Kidney epithelial cell (primary cell): Measurements from ENCODE around the gene PSMC3. TPM values are rescaled to one million over a fixed set of nuclear protein-coding genes. Genes with fewer than 3 reads are reported as not detected.

ENCODE experiments used
- DNase-seq: peaks from one replicate; pipeline ENCODE4 v3.0.0-alpha.2; 2010; ENCODE audit warnings: low read depth
- H3K27me3 ChIP-seq: 2 replicates; pipeline ENCODE4 v1.6.0; 2011; ENCODE audit warnings: low read length; ENCODE audit not compliant: control insufficient read depth, insufficient read depth
- H3K36me3 ChIP-seq: 2 replicates; pipeline ENCODE4 v1.5.1; 2011; ENCODE audit warnings: low read length; ENCODE audit not compliant: control insufficient read depth, insufficient read depth
- H3K4me3 ChIP-seq: 2 replicates; pipeline ENCODE4 v1.5.1; 2011; ENCODE audit warnings: low read depth, mild to moderate bottlenecking, control low read depth, low read length
- CTCF ChIP-seq: IDR thresholded peaks from 2 replicates; pipeline ENCODE4 v1.5.1; 2011; ENCODE audit warnings: mild to moderate bottlenecking, moderate library complexity, low read length, control low read depth, inconsistent platforms; ENCODE audit not compliant: insufficient read depth, poor library complexity, severe bottlenecking
- total RNA-seq: library from RNA; depleted of rRNA; stranded (reverse); fragments of >200 nt; gene quantifications from 2 replicates; pipeline ENCODE4 v1.2.3, GENCODE V29; 2015

PSMC3 gene
- total RNA-seq, 1 donor from 2014 or later: 126 TPM

GRCh38 chr11:47387944-47388696 lies 38.1 kb downstream of the PSMC3 start:
- Histone ChIP-seq H3K4me3 (no peak overlapping the region), H3K27me3 (peaks cover 4% of the 10 kb centered on the region), H3K36me3 (no peaks in the 10 kb centered on the region)
- no peak for DNase-seq
- TF ChIP-seq CTCF: no peak

DNA sequence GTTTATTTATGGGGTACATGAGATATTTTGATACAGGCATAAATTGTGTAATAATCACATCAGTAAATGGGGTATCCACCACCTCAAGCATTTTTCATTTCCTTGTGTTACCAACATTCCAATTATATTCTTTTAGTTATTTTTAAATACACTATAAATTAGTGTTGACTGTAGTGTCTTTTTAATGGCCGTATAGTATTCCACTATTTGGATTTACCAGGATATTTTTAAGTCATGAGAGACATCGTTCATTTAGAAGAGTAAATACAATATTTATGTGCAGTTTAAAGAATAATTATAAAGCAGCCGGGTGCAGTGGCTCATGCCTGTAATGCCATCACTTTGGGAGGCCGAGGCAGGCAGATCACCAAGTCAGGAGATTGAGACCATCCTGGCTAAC lies 41.7 kb downstream of the PSMC3 start:
- DNase-seq: no peak
- no peak for TF ChIP-seq CTCF
- Histone ChIP-seq H3K36me3 (no peaks in the 10 kb centered on the region), H3K4me3 (no peak overlapping the region), H3K27me3 (peaks cover 4% of the 10 kb centered on the region)

- Histone ChIP-seq H3K4me3 (no peak overlapping the region), H3K36me3 (no peaks in the 10 kb centered on the region), H3K27me3 (peaks cover 4% of the 10 kb centered on the region)
- no peak for DNase-seq
- no peak for TF ChIP-seq CTCF
These were observed 43.2 kb downstream of the PSMC3 start for GRCh38 chr11:47383071-47383470.

- Histone ChIP-seq H3K36me3 (no peaks in the 10 kb centered on the region), H3K4me3 (no peak overlapping the region), H3K27me3 (peaks cover 4% of the 10 kb centered on the region)
- no peak for DNase-seq
- TF ChIP-seq CTCF: no peak
These were observed 46.2 kb downstream of the PSMC3 start for GRCh38 chr11:47380078-47380477.

DNA sequence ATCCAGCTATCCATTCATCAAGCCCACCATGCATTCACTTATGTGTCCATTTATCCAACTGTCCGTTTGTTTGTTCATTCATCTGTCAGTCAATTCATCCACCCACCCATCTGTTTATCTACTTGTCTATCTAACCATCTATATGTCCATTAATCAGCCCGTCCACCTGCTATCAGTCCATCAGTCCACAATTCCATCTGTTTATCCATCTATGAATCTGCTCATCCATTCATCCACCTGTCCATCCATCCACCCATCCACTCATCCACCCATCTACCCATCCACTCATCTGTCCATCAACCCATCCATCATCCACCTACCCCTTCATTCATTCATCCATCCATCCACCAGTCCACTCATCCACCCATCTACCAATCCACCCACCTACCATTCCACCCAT lies 46.9 kb downstream of the PSMC3 start:
- no peak for DNase-seq
- Histone ChIP-seq H3K4me3 (no peak overlapping the region), H3K27me3 (peaks cover 4% of the 10 kb centered on the region), H3K36me3 (no peaks in the 10 kb centered on the region)
- TF ChIP-seq CTCF: no peak

GRCh38 chr11:47378836-47379170 lies 47.4 kb downstream of the PSMC3 start:
- no peak for DNase-seq
- TF ChIP-seq CTCF: no peak
- H3K27me3 ChIP-seq: peaks cover 4% of the 10 kb centered on the region
- no peaks in the 10 kb centered on the region for H3K36me3 ChIP-seq
- no peak overlapping the region for H3K4me3 ChIP-seq
